Gastrocnemius medialis (tissue), 4 donors: ENCODE results near the gene SAA4. TPM values are rescaled to one million over a fixed set of nuclear protein-coding genes. Genes with fewer than 3 reads are reported as not detected.

Source experiments
- ATAC-seq, 2 donors: fragments of 150-250 bp; one replicate each; pipeline ENCODE4 v1.9.1; 2016
- DNase-seq, 2 donors: peaks; one replicate each; pipeline ENCODE4 v3.0.0-alpha.2; 2019
- H3K27ac ChIP-seq, 4 donors: fragments of 200-600 bp; sonication (generic); 1 replicate in 1 of 4; 2 replicates in 3 of 4; pipeline ENCODE4 v1.5.1; 2016 to 2018; ENCODE audit warnings: mild to moderate bottlenecking in 2 of 4, moderate library complexity in 1 of 4
- H3K27me3 ChIP-seq, 3 donors: fragments of 200-600 bp; sonication (generic) in 2 of 3; 1 replicate in 1 of 3; 2 replicates in 2 of 3; pipeline versions ENCODE4 v1.5.1 to v1.6.0; 2016 to 2019; ENCODE audit warnings: mild to moderate bottlenecking in 1 of 3, moderate library complexity in 1 of 3
- H3K36me3 ChIP-seq, 2 donors: fragments of 200-600 bp; sonication (generic) in 1 of 2; one replicate each; pipeline ENCODE4 v1.5.1; 2017 to 2018
- H3K4me1 ChIP-seq, 2 donors: fragments of 200-600 bp; sonication (generic) in 1 of 2; one replicate each; pipeline ENCODE4 v1.5.1; 2016 to 2017; ENCODE audit warnings: mild to moderate bottlenecking in 2 of 2
- H3K4me3 ChIP-seq, 4 donors: fragments of 200-600 bp; sonication (generic) in 3 of 4; 1 replicate in 1 of 4; 2 replicates in 3 of 4; pipeline ENCODE4 v1.5.1; 2016 to 2019; ENCODE audit warnings: mild to moderate bottlenecking in 2 of 4
- H3K9me3 ChIP-seq, 3 donors: fragments of 200-600 bp; sonication (generic) in 2 of 3; 1 replicate in 1 of 3; 2 replicates in 2 of 3; pipeline ENCODE4 v1.5.1; 2016 to 2019
- CTCF ChIP-seq, 5 experiments: fragments of 450-650 bp in 3 of 5; fragments of 200-600 bp in 2 of 5; sonication (generic) in 2 of 5; IDR thresholded peaks in 4 of 5; conservative IDR thresholded peaks in 1 of 5; 1 replicate in 4 of 5; 2 replicates in 1 of 5; pipeline ENCODE4 v1.5.1; 2016 to 2019; ENCODE audit warnings: antibody characterized with exemption in 5 of 5, mild to moderate bottlenecking in 3 of 5, moderate library complexity in 3 of 5
- POLR2A ChIP-seq, 2 donors: fragments of 450-650 bp; IDR thresholded peaks; one replicate each; pipeline ENCODE4 v1.6.1; 2017; ENCODE audit warnings: antibody characterized with exemption in 2 of 2, mild to moderate bottlenecking in 2 of 2, moderate library complexity in 2 of 2
- in situ Hi-C, 4 donors: fragments of 200-750 bp; cut with MboI; loops; one replicate each; pipeline versions ENCODE4 v1.15.0 to v1.8.0; 2017; ENCODE audit warnings: low sequenced_read_pairs in 4 of 4
- intact Hi-C: fragments of 100-400 bp; cut with DNase I; formaldehyde crosslinking; loops from one replicate; pipeline ENCODE4 v1.15.1; 2023; ENCODE audit warnings: low total_unique reads
- total RNA-seq, 4 donors: library from RNA; depleted of rRNA; stranded (reverse); fragments of >200 nt; gene quantifications; one replicate each; pipeline versions ENCODE4 v1.1.0 to v1.2.3, GENCODE V29; 2016

Gene SAA4
- total RNA-seq, 4 donors from 2014 or later = 2.5 to 3.9 TPM; not detected in 2

GRCh38 chr11:18225913-18226312, 10.7 kb downstream of the SAA4 start:
- H3K4me1 ChIP-seq = no peaks in the 10 kb centered on the region
- H3K36me3 ChIP-seq = no peaks in the 10 kb centered on the region
- no peak for DNase-seq
- no peaks in the 10 kb centered on the region for H3K9me3 ChIP-seq
- intact Hi-C loops = no loop called here
- no peak overlapping the region for H3K27ac ChIP-seq
- TF ChIP-seq CTCF (IDR thresholded peaks at IDR 0.05 in 4 of 5, conservative IDR thresholded peaks at IDR 0.05 in 1 of 5) (no peak), POLR2A (IDR thresholded peaks at IDR 0.05) (no peak)
- no peak for ATAC-seq
- H3K4me3 ChIP-seq = no peak overlapping the region
- H3K27me3 ChIP-seq = no peaks in the 10 kb centered on the region
- in situ Hi-C loops = no loop called here

GRCh38 chr11:18223591-18224387, 12.8 kb downstream of the SAA4 start:
- no peaks in the 10 kb centered on the region for H3K4me1 ChIP-seq
- H3K27ac ChIP-seq = no peak overlapping the region
- H3K36me3 ChIP-seq = no peaks in the 10 kb centered on the region
- DNase-seq (no peak), ATAC-seq (no peak)
- in situ Hi-C loops (no loop called here), intact Hi-C loops (no loop called here)
- TF ChIP-seq POLR2A (IDR thresholded peaks at IDR 0.05) (no peak), CTCF (IDR thresholded peaks at IDR 0.05 in 4 of 5, conservative IDR thresholded peaks at IDR 0.05 in 1 of 5) (no peak)
- H3K4me3 ChIP-seq = no peak overlapping the region
- H3K27me3 ChIP-seq = no peaks in the 10 kb centered on the region
- no peaks in the 10 kb centered on the region for H3K9me3 ChIP-seq

- TF ChIP-seq POLR2A (IDR thresholded peaks at IDR 0.05) (no peak), CTCF (IDR thresholded peaks at IDR 0.05 in 4 of 5, conservative IDR thresholded peaks at IDR 0.05 in 1 of 5) (no peak)
- Histone ChIP-seq H3K27me3 (no peaks in the 10 kb centered on the region), H3K4me3 (no peak overlapping the region), H3K4me1 (no peaks in the 10 kb centered on the region), H3K9me3 (no peaks in the 10 kb centered on the region), H3K27ac (no peak overlapping the region), H3K36me3 (no peaks in the 10 kb centered on the region)
- no peak for ATAC-seq
- in situ Hi-C loops = no loop called here
- DNase-seq = no peak
- intact Hi-C loops = no loop called here
Observed at GRCh38 chr11:18222814-18223421, 13.7 kb downstream of the SAA4 start.

GRCh38 chr11:18221274-18221876, 15.2 kb downstream of the SAA4 start:
- Histone ChIP-seq H3K36me3 (no peaks in the 10 kb centered on the region), H3K27me3 (no peaks in the 10 kb centered on the region), H3K4me3 (no peak overlapping the region), H3K27ac (no peak overlapping the region), H3K4me1 (no peaks in the 10 kb centered on the region), H3K9me3 (no peaks in the 10 kb centered on the region)
- in situ Hi-C loops = no loop called here
- no peak for TF ChIP-seq CTCF (IDR thresholded peaks at IDR 0.05 in 4 of 5, conservative IDR thresholded peaks at IDR 0.05 in 1 of 5)
- TF ChIP-seq POLR2A (IDR thresholded peaks at IDR 0.05) = no peak
- intact Hi-C loops = no loop called here
- DNase-seq (no peak), ATAC-seq (no peak)
